IPS-18a (cell line): ENCODE data around the gene NFIC.
"Not testable (repeated sequence)": the region's sequence is repeated elsewhere in the genome, so short reads cannot be mapped to it uniquely, and the experiment has no call there.

Experiments
- H3K27ac ChIP-seq: one replicate; pipeline ENCODE4 v1.5.1; 2013; ENCODE audit warnings: low read length
- H3K27me3 ChIP-seq: one replicate; pipeline ENCODE4 v1.6.1; 2013; ENCODE audit warnings: mild to moderate bottlenecking, low read length; ENCODE audit not compliant: control insufficient read depth, insufficient read depth
- H3K36me3 ChIP-seq: one replicate; pipeline ENCODE4 v1.6.1; 2013; ENCODE audit warnings: low read depth, low read length; ENCODE audit not compliant: control insufficient read depth
- H3K4me1 ChIP-seq: one replicate; pipeline ENCODE4 v1.6.1; 2013; ENCODE audit warnings: low read depth, low read length; ENCODE audit not compliant: control insufficient read depth
- H3K4me3 ChIP-seq: one replicate; pipeline ENCODE4 v1.5.1; 2013; ENCODE audit warnings: low read length
- H3K9ac ChIP-seq: one replicate; pipeline ENCODE4 v1.6.1; 2013; ENCODE audit warnings: mild to moderate bottlenecking, low read length, moderate library complexity
- H3K9me3 ChIP-seq: one replicate; pipeline ENCODE4 v1.6.1; 2013; ENCODE audit warnings: low read depth, low read length; ENCODE audit not compliant: control insufficient read depth

Gene NFIC

DNA sequence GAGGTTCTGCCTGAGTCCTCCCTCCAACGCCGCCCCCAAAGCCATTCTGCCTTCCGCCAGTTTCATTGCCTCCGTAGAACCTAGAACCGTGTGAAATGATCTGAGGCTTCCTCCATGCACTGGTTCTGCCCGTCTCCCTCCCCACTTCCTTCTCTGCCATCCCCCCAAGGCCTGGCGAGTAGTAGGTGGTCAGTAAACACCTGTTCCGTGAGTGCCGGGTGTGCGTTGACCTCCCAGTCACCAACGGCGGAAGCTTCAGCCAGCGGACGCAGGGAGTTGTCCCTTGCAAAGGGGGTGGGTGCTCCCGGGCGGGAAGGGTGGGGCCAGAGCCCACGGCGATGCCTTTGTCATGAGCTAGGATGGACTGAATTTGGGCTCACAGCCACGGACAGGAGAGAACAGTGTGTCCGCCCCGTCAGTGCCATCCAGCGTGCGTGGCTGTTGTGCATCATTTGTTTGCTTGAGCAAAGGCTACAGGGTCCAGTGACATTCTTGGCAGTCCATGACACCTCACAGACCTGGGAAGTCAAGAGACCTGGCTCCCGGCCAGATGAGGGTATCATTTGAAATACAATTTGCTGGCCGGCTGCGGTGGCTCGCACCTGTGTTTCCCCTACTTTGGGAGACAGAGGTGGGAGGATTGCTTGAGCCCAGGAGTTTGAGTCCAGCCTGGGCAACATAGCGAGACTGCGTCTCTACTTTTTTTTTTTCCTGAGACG is 43.1 kb downstream of the NFIC start:
- Histone ChIP-seq H3K27ac (no peak overlapping the region), H3K9me3 (no peaks in the 10 kb centered on the region), H3K4me3 (no peak overlapping the region), H3K27me3 (no peaks in the 10 kb centered on the region), H3K4me1 (no peaks in the 10 kb centered on the region), H3K9ac (no peak overlapping the region), H3K36me3 (no peaks in the 10 kb centered on the region)

DNA sequence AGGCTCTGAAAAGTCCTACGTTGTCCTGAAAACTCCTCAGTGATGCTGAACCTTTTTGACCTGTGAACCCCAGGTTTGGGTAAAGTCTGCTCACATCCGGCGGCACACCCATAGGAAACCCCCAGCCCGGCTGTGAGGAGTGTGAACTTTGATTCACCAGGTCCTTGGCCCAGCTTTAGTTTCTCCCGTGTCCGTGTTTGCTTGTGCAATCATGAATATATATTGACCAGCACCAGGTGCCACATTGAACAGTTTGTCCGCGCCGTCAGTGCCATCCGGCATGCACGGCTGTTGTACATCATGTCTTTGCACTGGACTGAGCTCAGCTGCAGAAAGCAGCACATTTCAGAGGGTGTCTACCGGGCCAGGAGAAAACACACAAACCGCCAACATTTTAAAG is 45.3 kb downstream of the NFIC start:
- Histone ChIP-seq H3K9me3 (no peaks in the 10 kb centered on the region), H3K36me3 (no peaks in the 10 kb centered on the region), H3K4me3 (no peak overlapping the region), H3K27ac (no peak overlapping the region), H3K27me3 (no peaks in the 10 kb centered on the region), H3K4me1 (no peaks in the 10 kb centered on the region), H3K9ac (no peak overlapping the region)

DNA sequence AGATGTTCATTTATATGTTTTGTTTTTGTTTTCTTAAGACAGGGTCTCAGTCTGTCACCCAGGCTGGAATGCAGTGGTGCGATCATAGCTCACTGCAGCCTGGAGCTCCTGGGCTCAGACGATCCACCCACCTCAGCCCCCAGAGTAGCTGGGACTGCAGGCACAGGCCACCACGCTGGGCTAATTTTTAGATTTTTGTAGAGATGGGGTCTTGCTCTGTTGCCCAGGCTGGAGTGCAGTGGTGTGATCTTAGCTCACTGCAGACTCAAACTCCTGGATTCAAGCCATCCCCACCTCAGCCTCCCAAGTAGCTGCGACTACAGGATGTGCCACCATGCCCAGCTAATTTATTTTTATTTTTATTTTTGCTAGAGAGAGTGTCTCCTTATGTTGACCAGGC is 45.7 kb downstream of the NFIC start:
- no peak overlapping the region for H3K27ac ChIP-seq
- H3K9ac ChIP-seq: no peak overlapping the region
- no peaks in the 10 kb centered on the region for H3K9me3 ChIP-seq
- no peaks in the 10 kb centered on the region for H3K36me3 ChIP-seq
- H3K4me1 ChIP-seq: no peaks in the 10 kb centered on the region
- no peaks in the 10 kb centered on the region for H3K27me3 ChIP-seq
- H3K4me3 ChIP-seq: no peak overlapping the region

DNA sequence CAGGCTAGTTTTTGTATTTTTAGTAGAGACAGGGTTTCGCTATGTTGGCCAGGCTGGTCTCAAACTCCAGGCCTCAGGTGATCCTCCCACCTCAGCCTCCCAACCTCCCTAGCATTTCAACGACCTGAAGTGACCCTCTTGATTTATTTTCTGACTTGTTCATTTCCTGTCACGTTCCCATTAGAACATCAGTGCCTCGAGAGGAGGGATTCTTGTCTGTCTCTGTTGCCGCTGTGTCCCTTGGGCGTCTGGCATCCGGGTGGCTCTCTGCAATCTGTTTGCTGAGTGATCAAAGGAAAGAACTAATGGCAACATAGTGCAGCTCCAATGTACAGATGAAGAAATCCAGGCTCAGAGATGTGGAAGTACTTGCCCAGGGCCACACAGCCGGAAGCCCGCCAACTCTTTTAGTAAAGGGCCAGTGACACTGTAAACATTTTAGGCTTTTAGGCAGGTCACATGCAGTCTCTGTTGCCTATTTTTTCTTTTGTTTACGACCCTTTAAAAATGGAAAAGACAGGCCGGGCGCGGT is 47.5 kb downstream of the NFIC start:
- Histone ChIP-seq H3K4me1 (no peaks in the 10 kb centered on the region), H3K27me3 (no peaks in the 10 kb centered on the region)

DNA sequence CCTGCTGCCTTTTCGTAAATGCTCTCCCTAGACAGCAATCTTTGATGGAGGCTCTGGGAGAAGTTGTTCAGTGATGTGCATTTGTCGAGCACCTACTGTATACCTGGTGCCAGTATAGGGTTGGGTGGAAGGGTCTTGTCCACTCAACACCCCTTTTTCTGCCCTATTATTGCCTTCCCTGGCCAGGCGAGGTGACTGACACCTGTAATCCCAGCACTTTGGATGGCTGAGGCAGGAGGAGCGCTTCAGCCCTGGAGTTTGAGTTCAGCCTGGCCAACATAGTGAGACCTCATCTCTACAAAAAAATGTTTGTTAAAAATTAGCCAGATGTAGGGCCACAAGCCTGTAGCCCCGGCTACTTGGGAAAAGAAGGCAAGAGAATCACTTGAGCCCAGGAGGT is 49.3 kb downstream of the NFIC start:
- H3K4me1 ChIP-seq: no peaks in the 10 kb centered on the region
- no peak overlapping the region for H3K9ac ChIP-seq
- H3K27ac ChIP-seq: no peak overlapping the region
- H3K36me3 ChIP-seq: no peaks in the 10 kb centered on the region
- no peaks in the 10 kb centered on the region for H3K27me3 ChIP-seq
- no peaks in the 10 kb centered on the region for H3K9me3 ChIP-seq
- no peak overlapping the region for H3K4me3 ChIP-seq

More for the DNA sequence above, 47.5 kb downstream of the NFIC start:
- Histone ChIP-seq H3K36me3 (no peaks in the 10 kb centered on the region), H3K9ac (no peak overlapping the region), H3K4me3 (no peak overlapping the region), H3K27ac (no peak overlapping the region), H3K9me3 (no peaks in the 10 kb centered on the region)

DNA sequence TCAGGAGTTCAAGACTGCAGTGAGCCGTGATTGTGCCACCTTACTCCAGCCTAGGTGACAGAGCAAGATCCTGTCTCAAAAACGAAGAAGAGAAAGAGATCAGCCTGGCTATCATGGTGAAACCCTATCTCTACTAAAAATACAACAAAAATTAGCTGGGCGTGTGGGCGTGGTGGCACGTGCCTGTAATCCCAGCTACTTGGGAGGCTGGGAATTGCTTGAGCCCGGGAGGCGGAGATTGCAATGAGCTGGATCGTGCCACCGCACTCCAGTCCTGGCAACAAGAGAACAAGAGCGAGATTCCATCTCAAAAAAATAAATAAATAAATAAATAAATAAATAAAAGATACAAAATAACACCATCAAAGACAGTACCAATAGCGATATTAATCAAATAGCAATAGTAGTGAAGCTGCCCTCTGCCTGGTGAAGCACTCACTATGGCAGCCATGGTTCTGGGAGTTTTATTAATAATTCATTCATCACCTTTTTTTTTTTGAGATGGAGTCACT is 53.9 kb downstream of the NFIC start:
- Histone ChIP-seq H3K4me3 (no peak overlapping the region), H3K27ac (no peak overlapping the region), H3K36me3 (no peaks in the 10 kb centered on the region), H3K9ac (no peak overlapping the region), H3K27me3 (no peaks in the 10 kb centered on the region), H3K9me3 (no peaks in the 10 kb centered on the region), H3K4me1 (no peaks in the 10 kb centered on the region)

DNA sequence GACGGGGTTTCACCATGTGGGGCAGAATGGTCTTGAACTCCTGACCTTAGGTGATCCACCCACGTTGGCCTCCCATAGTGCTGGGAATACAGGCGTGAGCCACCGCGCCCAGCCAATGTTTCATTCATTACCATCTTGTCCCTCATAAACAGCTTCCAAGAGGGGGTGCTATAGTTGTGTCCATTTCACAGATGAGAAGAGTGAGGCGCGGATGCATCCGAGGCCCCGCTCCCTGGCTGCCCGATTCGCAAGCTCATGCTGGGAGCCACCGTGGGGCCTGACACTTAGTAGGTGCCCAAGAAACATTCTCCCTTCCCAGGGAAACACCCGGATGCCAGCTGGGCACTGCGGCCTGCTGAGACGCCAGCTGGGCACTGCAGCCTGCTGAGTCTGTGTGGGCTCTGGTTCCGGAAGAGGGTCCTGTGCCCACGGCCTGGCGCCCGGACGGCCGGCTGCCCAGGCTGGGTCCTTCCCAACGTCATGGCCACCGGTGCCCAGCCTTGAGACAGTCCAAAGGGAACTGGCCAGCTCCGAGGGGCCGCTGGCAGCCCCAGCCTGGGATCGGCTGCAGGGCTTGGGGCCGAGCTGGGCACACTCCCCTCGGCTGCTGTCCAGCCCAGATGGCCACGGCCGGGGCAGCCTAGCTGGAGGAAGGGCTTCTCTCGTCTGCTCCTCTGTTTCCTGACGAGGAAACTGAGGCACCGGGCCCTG is 54.7 kb downstream of the NFIC start:
- no peak overlapping the region for H3K4me3 ChIP-seq
- H3K9me3 ChIP-seq: no peaks in the 10 kb centered on the region
- no peaks in the 10 kb centered on the region for H3K36me3 ChIP-seq
- no peak overlapping the region for H3K9ac ChIP-seq
- no peaks in the 10 kb centered on the region for H3K27me3 ChIP-seq
- H3K27ac ChIP-seq: no peak overlapping the region
- H3K4me1 ChIP-seq: no peaks in the 10 kb centered on the region

DNA sequence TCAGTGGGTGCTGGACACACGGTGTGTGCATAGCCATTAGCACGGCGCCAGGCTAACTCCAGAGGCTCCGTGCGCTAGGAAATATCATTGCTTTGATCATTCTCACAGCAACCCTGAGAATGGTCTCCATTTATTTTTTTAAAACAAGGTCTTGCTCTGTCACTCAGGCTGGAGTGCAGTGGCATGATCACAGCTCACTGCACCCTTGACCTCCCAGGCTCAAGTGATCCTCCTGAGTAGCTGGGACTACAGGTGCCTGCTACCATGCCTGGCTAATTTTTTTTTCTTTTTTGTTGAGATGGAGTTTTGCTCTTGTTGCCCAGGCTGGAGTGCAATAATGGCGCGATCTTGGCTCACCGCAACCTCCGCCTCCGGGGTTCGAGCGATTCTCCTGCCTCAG is 55.3 kb downstream of the NFIC start:
- H3K4me3 ChIP-seq, H3K27me3 ChIP-seq, H3K36me3 ChIP-seq, H3K27ac ChIP-seq, H3K9ac ChIP-seq, H3K4me1 ChIP-seq, H3K9me3 ChIP-seq: not testable (repeated sequence)

DNA sequence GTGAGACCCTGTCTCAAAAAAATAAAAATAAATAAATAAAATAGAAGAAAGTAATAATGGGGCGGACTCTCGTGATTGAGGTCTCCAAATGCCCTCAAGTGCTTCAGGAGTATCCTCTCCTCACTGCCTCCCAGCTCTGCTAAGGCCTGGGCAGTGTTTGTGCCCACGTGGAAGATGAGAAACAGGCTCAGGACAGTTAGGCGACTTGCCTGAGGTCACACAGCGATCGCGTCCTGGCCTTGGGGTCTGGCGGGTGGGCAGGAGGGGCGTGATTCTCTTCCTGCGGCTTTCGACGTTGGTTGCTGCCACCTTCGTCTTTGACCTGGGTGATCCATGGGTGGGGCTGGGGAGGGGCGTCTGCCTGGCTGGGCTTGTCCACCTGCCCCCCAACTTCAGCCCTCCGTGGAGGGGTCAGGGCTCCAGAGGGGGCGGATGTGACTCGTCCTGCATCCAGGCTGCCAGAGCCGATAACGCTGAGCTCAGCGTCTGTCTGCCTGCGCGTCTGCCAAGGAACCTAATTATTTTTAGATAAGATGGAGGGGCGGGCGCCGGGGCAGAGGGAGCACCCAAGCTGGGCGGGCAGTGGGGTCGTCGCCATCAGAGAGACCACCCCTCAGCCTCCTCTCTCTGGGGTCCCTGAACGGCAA is 56.9 kb downstream of the NFIC start:
- Histone ChIP-seq H3K27ac (no peak overlapping the region), H3K36me3 (no peaks in the 10 kb centered on the region), H3K4me1 (no peaks in the 10 kb centered on the region), H3K27me3 (no peaks in the 10 kb centered on the region), H3K4me3 (no peak overlapping the region), H3K9me3 (no peaks in the 10 kb centered on the region), H3K9ac (no peak overlapping the region)

DNA sequence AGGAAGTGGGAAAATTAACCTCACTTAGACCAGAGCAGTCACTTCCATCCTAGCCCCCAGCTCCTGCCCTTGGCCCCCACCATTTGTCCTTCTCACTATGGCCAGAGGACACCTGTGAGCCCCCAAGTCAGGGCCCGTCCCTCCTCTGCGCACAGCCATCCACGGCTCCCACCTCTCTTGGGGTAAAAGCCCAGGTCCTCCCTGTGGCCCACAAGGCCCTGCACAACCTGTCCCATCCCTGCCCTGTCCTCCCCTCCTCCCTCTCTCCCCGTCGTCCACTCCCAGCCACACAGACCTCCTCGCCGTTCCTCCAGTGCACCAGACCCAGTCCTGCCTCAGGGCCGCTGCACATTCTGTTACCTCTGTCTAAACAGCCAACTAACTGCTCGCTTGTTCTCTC is 60.0 kb downstream of the NFIC start:
- Histone ChIP-seq H3K36me3 (no peaks in the 10 kb centered on the region), H3K9ac (no peak overlapping the region), H3K27ac (no peak overlapping the region), H3K9me3 (no peaks in the 10 kb centered on the region), H3K27me3 (no peaks in the 10 kb centered on the region), H3K4me1 (no peaks in the 10 kb centered on the region), H3K4me3 (no peak overlapping the region)

DNA sequence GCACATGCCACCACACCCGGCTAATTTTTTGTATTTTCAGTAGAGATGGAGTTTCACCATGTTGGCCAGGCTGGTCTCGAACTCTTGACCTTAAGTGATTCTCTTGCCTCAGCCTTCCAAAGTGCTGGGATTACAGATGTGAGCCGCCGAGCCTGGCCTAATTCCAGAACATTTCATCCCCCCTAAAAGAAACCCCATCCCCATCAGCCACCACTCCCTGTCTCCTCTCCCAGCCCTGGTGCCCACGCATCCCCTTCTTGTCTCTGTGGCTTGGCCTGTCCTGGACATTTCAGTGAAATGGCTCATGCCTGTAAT is 63.9 kb downstream of the NFIC start:
- not testable (repeated sequence) for H3K27me3 ChIP-seq, H3K36me3 ChIP-seq, H3K4me3 ChIP-seq, H3K27ac ChIP-seq, H3K9ac ChIP-seq, H3K9me3 ChIP-seq, H3K4me1 ChIP-seq
